Naive thymus-derived CD8-positive, alpha-beta T cell (primary cell): ENCODE measurements around the gene PITPNM1. TPM values are rescaled to one million over a fixed set of nuclear protein-coding genes. Genes with fewer than 3 reads are reported as not detected.
"Not testable (repeated sequence)": the region's sequence is repeated elsewhere in the genome, so short reads cannot be mapped to it uniquely, and the experiment has no call there.

ENCODE experiments used
- ATAC-seq, 2 donors: fragments of 150-1000 bp; cut with Tn5 transposase in 1 of 2; sonication (Bioruptor Pico), chemical (Tn5 transposase) in 1 of 2; 1 replicate in 1 of 2; 2 replicates in 1 of 2; pipeline ENCODE4 v1.10.0; 2021; ENCODE audit warnings: mild to moderate bottlenecking in 2 of 2, moderate library complexity in 2 of 2
- POLR2A ChIA-PET: fragments of 350-600 bp; sonication (Branson Sonifier 250); formaldehyde crosslinking; loops from one replicate; lab custom pipeline; 2021; ENCODE audit warnings: antibody characterized with exemption; lab: Charles Lee
- DNase-seq, 10 donors: peaks; one replicate each; pipeline versions ENCODE4 v3.0.0 to v3.0.0-alpha.2; 2020 to 2022
- H3K27ac Mint-ChIP-seq, 10 donors: one replicate each; pipeline ENCODE4 v1.8.0; 2020 to 2022; ENCODE audit warnings: mild to moderate bottlenecking in 10 of 10, mixed read lengths in 10 of 10, moderate library complexity in 4 of 10, inconsistent platforms in 1 of 10
- H3K27me3 Mint-ChIP-seq, 5 donors: one replicate each; pipeline ENCODE4 v1.8.0; 2021 to 2022; ENCODE audit warnings: mixed read lengths in 5 of 5
- H3K36me3 Mint-ChIP-seq, 3 donors: one replicate each; pipeline ENCODE4 v1.8.0; 2020 to 2022; ENCODE audit warnings: mixed read lengths in 3 of 3, mild to moderate bottlenecking in 2 of 3, inconsistent platforms in 1 of 3
- H3K4me1 Mint-ChIP-seq, 4 donors: one replicate each; pipeline ENCODE4 v1.8.0; 2021 to 2022; ENCODE audit warnings: mixed read lengths in 4 of 4
- H3K4me3 Mint-ChIP-seq, 10 donors: one replicate each; pipeline ENCODE4 v1.8.0; 2020 to 2022; ENCODE audit warnings: mild to moderate bottlenecking in 10 of 10, mixed read lengths in 10 of 10, moderate library complexity in 6 of 10, inconsistent platforms in 1 of 10
- H3K9me3 Mint-ChIP-seq, 9 donors: one replicate each; pipeline ENCODE4 v1.8.0; 2020 to 2022; ENCODE audit warnings: mixed read lengths in 9 of 9, mild to moderate bottlenecking in 3 of 9, inconsistent platforms in 1 of 9, moderate library complexity in 1 of 9
- polyA plus RNA-seq, 3 donors: library from polyadenylated mRNA; unstranded; fragments of 300-500 nt; fragmentation: Illumina TruSeq; gene quantifications; one replicate each; pipeline ENCODE4 v1.2.3, GENCODE V29; 2021
- total RNA-seq, 8 experiments: library from RNA in 2 of 8; stranded (reverse) in 2 of 8; gene quantifications; one replicate each; pipeline ENCODE4 v1.2.3 and lab custom pipeline; 2021 to 2026

PITPNM1 gene
- total and polyA plus RNA-seq, 5 experiments from 2014 or later = 13.8 to 120 (median 36.5) TPM

GRCh38 chr11:67522338-67522737, 17.2 kb upstream of the PITPNM1 start:
- POLR2A ChIA-PET = no interaction called here
- no peak overlapping the region for H3K27ac Mint-ChIP-seq

DNA sequence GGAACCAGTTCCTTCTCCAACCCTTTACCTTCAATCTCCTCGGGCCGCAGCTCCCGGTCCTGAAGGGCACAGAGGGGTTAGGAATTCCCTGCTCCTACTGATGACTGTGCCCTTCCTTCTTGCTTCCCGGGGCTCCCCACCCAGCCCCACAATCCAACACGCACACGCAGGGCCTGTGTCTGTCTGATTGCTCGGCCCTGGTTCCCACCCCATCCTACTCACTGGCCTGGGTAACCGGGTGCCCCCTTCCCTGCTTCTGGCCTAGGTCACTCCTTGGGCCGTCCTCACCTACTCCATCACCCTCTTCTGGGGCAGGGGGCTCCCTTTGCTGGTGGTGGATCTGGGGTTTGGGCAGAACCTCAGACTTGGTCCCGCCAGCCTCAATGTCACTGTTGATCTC, 16.8 kb upstream of the PITPNM1 start:
- Mint-ChIP-seq H3K4me1 (no peaks in the 10 kb centered on the region), H3K36me3 (no peaks in the 10 kb centered on the region), H3K27me3 (peaks cover 0 to 12% (median 0%) of the 10 kb centered on the region in 5 donors), H3K9me3 (no peaks in the 10 kb centered on the region), H3K4me3 (no peak overlapping the region), H3K27ac (no peak overlapping the region)
- POLR2A ChIA-PET = no interaction called here
- ATAC-seq (no peak), DNase-seq (no peak)

More at GRCh38 chr11:67522338-67522737, 17.2 kb upstream of the PITPNM1 start:
- H3K36me3 Mint-ChIP-seq = no peaks in the 10 kb centered on the region
- H3K27me3 Mint-ChIP-seq = peaks cover 0 to 14% (median 2%) of the 10 kb centered on the region in 5 donors
- DNase-seq (no peak), ATAC-seq (no peak)
- H3K9me3 Mint-ChIP-seq = no peaks in the 10 kb centered on the region
- no peaks in the 10 kb centered on the region for H3K4me1 Mint-ChIP-seq
- H3K4me3 Mint-ChIP-seq = no peak overlapping the region

DNA sequence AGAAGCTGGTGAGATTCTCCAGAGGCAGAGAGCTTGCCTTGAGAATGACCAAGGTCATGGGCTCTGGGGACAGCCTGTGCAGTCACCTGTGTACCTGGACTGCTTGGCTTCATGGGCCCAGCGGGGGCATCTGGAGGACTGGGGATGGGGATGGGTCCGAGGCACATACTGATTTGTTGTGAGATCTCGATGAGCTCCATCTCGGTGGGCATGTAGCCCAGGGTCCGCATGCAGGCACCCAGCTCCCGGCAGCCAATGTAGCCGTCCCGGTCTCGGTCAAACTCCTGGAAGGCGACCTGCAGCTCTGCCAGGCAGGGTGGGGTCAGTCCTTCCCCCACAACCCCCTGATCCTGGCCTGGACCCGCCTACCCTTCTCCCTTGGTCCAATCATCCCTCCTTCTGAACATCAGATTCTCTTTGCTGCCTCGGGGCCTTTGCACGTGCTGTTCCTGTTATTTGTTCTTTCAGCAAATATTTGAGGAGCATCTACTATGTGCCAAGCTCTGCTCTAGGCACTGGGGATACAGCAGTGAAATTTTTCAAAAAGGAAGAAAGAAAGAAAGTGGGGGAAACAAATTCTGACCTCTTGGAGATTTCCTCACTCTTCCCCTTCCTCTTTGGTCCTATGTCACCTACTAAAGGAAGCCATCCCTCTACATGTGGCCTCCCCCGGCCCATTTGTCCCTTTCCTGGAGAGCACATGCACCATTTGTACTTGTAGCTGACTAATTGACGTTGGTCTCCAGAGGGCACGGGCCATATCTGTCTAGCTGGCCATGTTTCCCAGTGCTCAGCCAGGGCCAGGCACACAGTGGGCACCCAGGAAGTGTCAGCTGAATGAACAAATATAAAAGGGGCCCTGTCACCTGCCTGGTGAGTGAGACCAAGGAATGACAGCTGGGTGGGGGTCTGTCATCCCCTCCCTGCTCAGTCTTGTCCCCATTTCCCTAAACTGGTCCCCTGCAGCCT, 16.0 kb upstream of the PITPNM1 start:
- Mint-ChIP-seq H3K36me3 (no peaks in the 10 kb centered on the region), H3K27ac (no peak overlapping the region), H3K4me3 (no peak overlapping the region), H3K4me1 (no peaks in the 10 kb centered on the region), H3K27me3 (peaks cover 0 to 11% (median 0%) of the 10 kb centered on the region in 5 donors), H3K9me3 (no peaks in the 10 kb centered on the region)
- POLR2A ChIA-PET = no interaction called here
- ATAC-seq = no peak
- no peak for DNase-seq

- no peak for DNase-seq
- H3K36me3 Mint-ChIP-seq = no peaks in the 10 kb centered on the region
These were observed 14.6 kb upstream of the PITPNM1 start for GRCh38 chr11:67519726-67520125.

GRCh38 chr11:67517784-67518552, 12.8 kb upstream of the PITPNM1 start:
- Mint-ChIP-seq H3K27ac (no peak overlapping the region), H3K4me1 (no peaks in the 10 kb centered on the region), H3K9me3 (no peaks in the 10 kb centered on the region), H3K27me3 (peaks cover 0 to 8% (median under 1%) of the 10 kb centered on the region in 5 donors), H3K36me3 (no peaks in the 10 kb centered on the region), H3K4me3 (no peak overlapping the region)
- ATAC-seq = no peak
- DNase-seq = no peak
- POLR2A ChIA-PET = no interaction called here

More at GRCh38 chr11:67519726-67520125, 14.6 kb upstream of the PITPNM1 start:
- no peaks in the 10 kb centered on the region for H3K9me3 Mint-ChIP-seq
- H3K27ac Mint-ChIP-seq = no peak overlapping the region
- POLR2A ChIA-PET = no interaction called here
- ATAC-seq = no peak
- H3K4me3 Mint-ChIP-seq = no peak overlapping the region
- H3K4me1 Mint-ChIP-seq = no peaks in the 10 kb centered on the region
- peaks cover 0 to 6% (median 3%) of the 10 kb centered on the region in 5 donors for H3K27me3 Mint-ChIP-seq

DNA sequence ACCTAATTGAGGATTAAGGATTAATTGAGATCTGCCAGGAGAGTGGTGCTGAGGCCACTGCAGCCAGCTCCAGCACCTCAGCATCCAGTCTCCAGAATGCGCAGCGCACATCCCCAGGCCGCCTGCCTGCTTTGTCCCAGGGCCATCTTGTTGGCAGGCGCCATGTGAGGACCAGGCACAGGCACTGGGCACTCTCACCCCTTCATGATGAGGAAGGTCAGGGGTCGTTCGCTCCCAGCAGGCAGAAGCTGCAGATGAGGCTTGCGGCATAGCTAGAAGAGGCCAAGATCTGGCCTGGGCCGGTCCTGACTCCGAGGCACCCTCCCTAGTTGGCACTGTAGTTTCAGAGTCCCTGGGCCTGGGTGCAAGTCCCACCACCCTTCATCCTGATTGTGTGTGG, 11.6 kb upstream of the PITPNM1 start:
- DNase-seq (no peak), ATAC-seq (no peak)
- no peaks in the 10 kb centered on the region for H3K36me3 Mint-ChIP-seq
- no peak overlapping the region for H3K4me3 Mint-ChIP-seq
- H3K9me3 Mint-ChIP-seq = no peaks in the 10 kb centered on the region
- POLR2A ChIA-PET = interaction anchor here (1.4 kb wide), 1 partner anchor 12 kb away, joined by 3 read pairs; the partner anchor contains the start of gene PITPNM1
- H3K4me1 Mint-ChIP-seq = no peaks in the 10 kb centered on the region
- H3K27me3 Mint-ChIP-seq = peaks cover 0 to 7% (median 1%) of the 10 kb centered on the region in 5 donors
- no peak overlapping the region for H3K27ac Mint-ChIP-seq

DNA sequence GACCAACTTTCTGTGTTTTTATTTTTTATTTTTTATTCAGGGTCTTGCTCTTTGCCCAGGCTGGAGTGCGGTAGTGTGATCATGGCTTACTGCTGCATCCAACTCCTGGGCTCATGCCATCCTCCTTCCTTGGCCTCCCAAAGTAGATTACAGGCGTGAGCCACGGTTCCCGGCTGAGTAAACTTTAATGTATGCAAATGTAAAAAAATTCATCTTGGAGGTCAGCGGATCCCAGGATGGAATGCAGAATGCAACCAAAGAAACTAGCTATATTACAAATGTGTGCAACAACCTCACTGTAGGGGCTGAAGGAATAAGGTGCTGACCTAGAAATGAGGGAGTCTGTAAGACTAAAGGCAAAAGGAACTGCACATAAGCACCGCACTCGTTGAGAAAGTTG, 9.0 kb upstream of the PITPNM1 start:
- POLR2A ChIA-PET = no interaction called here
- Mint-ChIP-seq H3K4me1 (peaks cover 2 to 4% (median 3%) of the 10 kb centered on the region in 4 donors), H3K4me3 (no peak overlapping the region), H3K27me3 (peaks cover 0 to 10% (median 1%) of the 10 kb centered on the region in 5 donors), H3K36me3 (no peaks in the 10 kb centered on the region), H3K9me3 (no peaks in the 10 kb centered on the region), H3K27ac (no peak overlapping the region)
- DNase-seq = no peak
- ATAC-seq = no peak

DNA sequence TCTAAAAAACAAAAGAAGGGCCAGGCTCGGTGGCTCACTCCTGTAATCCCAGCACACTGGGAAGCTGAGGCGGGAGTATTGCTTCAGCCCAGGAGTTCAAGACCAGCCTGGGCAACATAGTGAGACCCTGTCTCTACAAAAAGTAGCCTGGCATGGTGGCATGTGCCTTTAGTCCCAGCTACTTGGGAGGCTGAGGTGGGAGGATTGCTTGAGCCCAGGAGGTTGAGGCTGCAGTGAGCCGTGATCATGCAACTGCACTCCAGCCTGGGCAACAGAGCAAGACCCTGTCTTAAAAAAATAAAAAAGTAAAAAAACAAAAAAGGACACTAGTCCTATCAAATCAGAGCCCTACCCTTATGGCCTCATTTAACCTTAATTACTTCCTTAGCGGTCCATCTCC, 6.4 kb upstream of the PITPNM1 start:
- DNase-seq, ATAC-seq, H3K27ac Mint-ChIP-seq, H3K4me3 Mint-ChIP-seq, H3K9me3 Mint-ChIP-seq, H3K36me3 Mint-ChIP-seq: not testable (repeated sequence)
- peaks cover 0 to 10% (median 1%) of the 10 kb centered on the region in 5 donors for H3K27me3 Mint-ChIP-seq
- POLR2A ChIA-PET = interaction anchor here (0.6 kb wide), 1 partner anchor 110 kb away, joined by 3 read pairs; the partner anchor contains the start of gene PPP1CA
- H3K4me1 Mint-ChIP-seq = peaks cover 11 to 21% (median 20%) of the 10 kb centered on the region in 4 donors

GRCh38 chr11:67510023-67510345, 4.8 kb upstream of the PITPNM1 start:
- POLR2A ChIA-PET = no interaction called here
- H3K36me3 Mint-ChIP-seq = peaks cover 0 to 2% (median 0%) of the 10 kb centered on the region in 3 donors
- peaks cover 0 to 9% (median 1%) of the 10 kb centered on the region in 5 donors for H3K27me3 Mint-ChIP-seq
- H3K9me3 Mint-ChIP-seq = no peaks in the 10 kb centered on the region
- peak overlapping the region in 5 of 10 donors; percentile 18 to 93 (median 54) for H3K4me3 Mint-ChIP-seq
- ATAC-seq = no peak
- DNase-seq = no peak
- peaks cover 20 to 35% (median 31%) of the 10 kb centered on the region in 4 donors for H3K4me1 Mint-ChIP-seq
- peak overlapping the region in 3 of 10 donors; percentile 96 to 99 (median 97) for H3K27ac Mint-ChIP-seq

DNA sequence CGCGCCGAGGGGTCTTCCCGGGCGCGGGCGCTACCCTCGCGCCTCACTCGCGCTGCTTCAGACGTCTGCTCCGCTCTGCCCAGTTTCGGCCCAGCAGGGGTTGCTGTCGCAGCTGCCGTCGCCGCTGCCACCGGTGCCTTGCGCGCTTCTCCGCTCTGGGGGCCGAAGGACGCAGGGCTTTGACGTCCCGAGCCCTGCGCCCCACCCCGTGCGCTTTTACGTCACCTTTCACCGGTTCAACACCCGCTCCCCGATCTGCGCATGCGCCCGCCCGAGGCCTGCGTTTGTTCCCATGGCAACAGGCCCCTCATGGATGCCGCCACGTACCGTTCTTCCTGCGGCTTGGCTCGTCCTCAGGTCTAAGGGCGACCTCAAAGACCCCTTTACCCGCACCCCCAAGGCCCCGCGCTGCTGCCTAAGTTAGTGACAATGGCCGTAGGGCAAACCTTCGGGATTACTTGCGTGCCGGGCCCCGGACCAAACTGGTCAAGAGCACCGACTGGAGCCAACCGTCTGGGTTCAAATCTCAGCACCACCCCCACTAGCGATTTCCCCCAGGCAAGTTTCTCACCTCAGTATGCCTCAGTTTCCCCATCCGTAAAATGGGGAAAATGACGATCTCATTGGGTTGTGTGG, 3.4 kb upstream of the PITPNM1 start:
- POLR2A ChIA-PET = interaction anchor here (0.5 to 2.4 kb wide), 15 partner anchors 24 to 390 kb away, joined by 3 to 22 read pairs (median 6); partner anchors contain the start of genes AIP, KDM2A, POLD4 and PPP1CA
- peak; percentile 41 to 57 for ATAC-seq

DNA sequence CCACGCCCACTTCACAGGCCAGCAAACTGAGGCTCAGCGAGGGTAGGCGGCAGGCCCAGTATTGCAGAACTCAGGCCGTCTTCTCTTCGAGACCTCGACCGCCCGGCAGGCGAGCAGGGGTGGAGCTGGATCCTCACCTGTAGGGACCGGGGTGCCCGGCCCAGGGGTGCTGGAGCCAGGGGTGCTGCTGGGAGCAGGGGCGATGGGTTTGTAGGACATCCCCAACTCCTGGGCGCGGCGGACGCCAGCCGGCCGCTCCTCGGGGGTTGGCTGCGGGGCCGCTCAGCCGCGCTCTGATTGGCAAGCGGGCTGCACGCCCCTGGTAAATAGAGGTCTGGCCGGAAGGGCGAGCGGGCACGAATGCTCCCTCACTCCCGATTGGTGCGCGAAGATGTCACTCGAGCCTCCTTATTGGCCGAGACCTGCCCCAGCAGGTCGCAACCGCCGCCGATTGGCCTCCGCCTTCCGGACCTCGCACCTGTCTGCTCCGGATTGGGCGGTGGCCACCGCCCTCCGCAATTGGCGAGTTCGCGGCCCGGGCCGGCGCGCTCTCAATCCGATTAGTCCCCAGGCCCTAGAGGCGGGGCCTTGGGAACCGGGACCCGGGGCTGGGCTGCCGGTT, 2.8 kb upstream of the PITPNM1 start, which contains the start of gene CDK2AP2:
Gene CDK2AP2, minus strand, starts transcription at position 299 of the 622 bp plus-strand sequence. Its CDS starts 80 bp downstream, at position 219.
- peak within 1 kb of the TSS; percentile 83 to 99 (median 97) for H3K27ac Mint-ChIP-seq
- DNase-seq (peak in 9 of 10 donors; percentile 92 to 99 (median 96)), ATAC-seq (peak; percentile 74)
- POLR2A ChIA-PET = interaction anchor here (0.6 to 2.4 kb wide), 19 partner anchors 12 to 389 kb away, joined by 3 to 22 read pairs (median 5); partner anchors contain the start of genes AIP, CLCF1, KDM2A and POLD4
- H3K4me3 Mint-ChIP-seq = peak within 1 kb of the TSS; percentile 81 to 94 (median 92)
- H3K9me3 Mint-ChIP-seq = no peaks in the 10 kb centered on the region
- peaks cover 26 to 47% (median 39%) of the 10 kb centered on the region in 4 donors for H3K4me1 Mint-ChIP-seq
- peaks cover 0 to 2% (median 0%) of the 10 kb centered on the region in 3 donors for H3K36me3 Mint-ChIP-seq
- peaks cover 0 to 5% (median under 1%) of the 10 kb centered on the region in 5 donors for H3K27me3 Mint-ChIP-seq

More for the DNA sequence above, 3.4 kb upstream of the PITPNM1 start:
- H3K4me3 Mint-ChIP-seq = peak overlapping the region; percentile 81 to 94 (median 92)
- H3K27me3 Mint-ChIP-seq = peaks cover 0 to 5% (median 1%) of the 10 kb centered on the region in 5 donors
- peaks cover 0 to 2% (median 0%) of the 10 kb centered on the region in 3 donors for H3K36me3 Mint-ChIP-seq
- H3K9me3 Mint-ChIP-seq = no peaks in the 10 kb centered on the region
- DNase-seq = peak; percentile 97 to 100 (median 100)
- H3K27ac Mint-ChIP-seq = peak overlapping the region; percentile 83 to 99 (median 97)
- peaks cover 23 to 41% (median 34%) of the 10 kb centered on the region in 4 donors for H3K4me1 Mint-ChIP-seq
